ENCODE measurements around the gene PAXX.

DNA sequence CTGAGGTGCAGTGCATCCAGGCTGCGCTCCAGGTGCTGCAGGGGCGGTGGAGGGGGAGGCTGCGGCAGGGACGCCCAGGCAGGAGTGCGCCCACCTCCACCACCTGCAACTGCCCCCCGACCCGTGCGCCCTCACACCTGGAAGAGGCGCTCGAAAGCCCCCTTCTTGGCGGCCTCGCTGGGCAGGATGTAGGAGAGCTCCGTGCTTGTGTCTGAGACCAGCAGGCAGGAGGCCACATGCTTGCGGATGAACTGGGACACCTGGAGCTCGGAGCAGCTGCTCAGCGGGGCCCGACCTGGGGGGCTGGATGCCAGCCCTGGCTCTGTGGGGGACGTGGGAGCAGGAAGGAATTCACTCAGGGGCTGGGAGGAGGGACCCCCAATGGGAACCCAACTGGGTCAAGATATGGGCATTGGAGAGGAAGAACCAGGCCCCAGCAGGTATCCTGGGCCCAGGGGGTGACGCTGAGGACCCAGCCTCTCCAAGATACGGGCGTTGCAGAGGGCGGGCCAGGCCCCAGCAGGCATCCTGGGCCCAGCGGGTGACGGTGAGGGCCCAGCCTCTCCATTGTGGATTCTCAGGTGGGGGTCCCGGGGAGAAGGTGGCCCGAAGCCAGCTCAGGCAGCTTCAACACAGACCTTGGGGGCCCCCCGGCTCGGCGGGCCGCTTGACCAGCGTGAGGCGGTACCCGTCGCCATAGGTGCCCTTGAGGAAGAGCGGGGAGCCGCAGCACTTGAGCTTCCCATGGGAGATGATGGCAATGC is 22.7 kb downstream of the PAXX start:
- TF ChIP-seq, protein P1, sequence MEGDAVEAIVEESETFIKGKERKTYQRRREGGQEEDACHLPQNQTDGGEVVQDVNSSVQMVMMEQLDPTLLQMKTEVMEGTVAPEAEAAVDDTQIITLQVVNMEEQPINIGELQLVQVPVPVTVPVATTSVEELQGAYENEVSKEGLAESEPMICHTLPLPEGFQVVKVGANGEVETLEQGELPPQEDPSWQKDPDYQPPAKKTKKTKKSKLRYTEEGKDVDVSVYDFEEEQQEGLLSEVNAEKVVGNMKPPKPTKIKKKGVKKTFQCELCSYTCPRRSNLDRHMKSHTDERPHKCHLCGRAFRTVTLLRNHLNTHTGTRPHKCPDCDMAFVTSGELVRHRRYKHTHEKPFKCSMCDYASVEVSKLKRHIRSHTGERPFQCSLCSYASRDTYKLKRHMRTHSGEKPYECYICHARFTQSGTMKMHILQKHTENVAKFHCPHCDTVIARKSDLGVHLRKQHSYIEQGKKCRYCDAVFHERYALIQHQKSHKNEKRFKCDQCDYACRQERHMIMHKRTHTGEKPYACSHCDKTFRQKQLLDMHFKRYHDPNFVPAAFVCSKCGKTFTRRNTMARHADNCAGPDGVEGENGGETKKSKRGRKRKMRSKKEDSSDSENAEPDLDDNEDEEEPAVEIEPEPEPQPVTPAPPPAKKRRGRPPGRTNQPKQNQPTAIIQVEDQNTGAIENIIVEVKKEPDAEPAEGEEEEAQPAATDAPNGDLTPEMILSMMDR (conservative IDR thresholded peaks at IDR 0.05 in 1 of 2, IDR thresholded peaks at IDR 0.05 in 1 of 2; ENCODE audit: low read depth in 1 of 2, low read length in 2 of 2) = no peak
- no peak for TF ChIP-seq EZH2 (IDR thresholded peaks at IDR 0.05; ENCODE audit: low read length, missing control alignments)
